Heart left ventricle (tissue), 13 donors: ENCODE measurements around the gene GRIFIN.

Source experiments
- CTCF ChIP-seq, 12 donors: fragments of 200-600 bp; sonication (generic) in 4 of 12; IDR thresholded peaks; one replicate each; pipeline versions ENCODE4 v1.5.0 to v1.8.0; 2018 to 2022; ENCODE audit warnings: antibody characterized with exemption in 12 of 12, mild to moderate bottlenecking in 5 of 12
- POLR2A ChIP-seq, 2 donors: fragments of 450-650 bp; IDR thresholded peaks; one replicate each; pipeline ENCODE4 v1.6.1; 2017; ENCODE audit warnings: antibody characterized with exemption in 2 of 2, mild to moderate bottlenecking in 2 of 2, moderate library complexity in 2 of 2
- donor health status: ischemic (EF 13 %, LVEDD 7.1; RV severe dilation, severe dysfunction).
- donor health status: DM: no; HTN: yes; CAD: no.
- donor health status: DM: no; HTN: no; CAD: no.
- donor health status: ischemic (EF 25% LVEDD 6.9; RV normal size, moderate dysfunction).
- donor health status: ischemic (EF 25% LVEDD 5.7; RV mildly dilated, moderate dysfunction).
- donor health status: ischemic (EF 35%, LVEDD 5.7; RV mildly dilated, moderate dysfunction).
- donor health status: nonischemic (EF 11% LVEDD 7.7; RV severe dilation, severe dysfunction).
- donor health status: DM: yes; HTN: yes; CAD: no.
- donor health status: PGD.
- donor health status: ischemic (EF 29% LVEDD 5.4; RV normal size, mild dysfunction).
- donor health status: nonischemic (EF 23%, LVEDD 6.1; RV moderate dilation, normal function).

- TF ChIP-seq CTCF (IDR thresholded peaks at IDR 0.05): no peak
- TF ChIP-seq POLR2A (IDR thresholded peaks at IDR 0.05): no peak
These were observed 24.5 kb upstream of the GRIFIN start for GRCh38 chr7:2500701-2501100.
